Myocyte (in vitro differentiated cells): Measurements from ENCODE around the gene NDUFS7. TPM values are rescaled to one million over a fixed set of nuclear protein-coding genes. Genes with fewer than 3 reads are reported as not detected.

Source experiments
- DNase-seq: peaks from one replicate; pipeline ENCODE4 v3.0.0-alpha.2; 2012; ENCODE audit warnings: low read depth
- total RNA-seq: library from RNA; depleted of rRNA; stranded (reverse); fragments of >200 nt; gene quantifications from 2 replicates; pipeline ENCODE4 v1.2.3, GENCODE V29; 2014

NDUFS7 gene
- total RNA-seq, 1 donor from 2014 or later = 104 TPM

GRCh38 chr19:1364070-1364704 lies 19.5 kb upstream of the NDUFS7 start:
- no peak for DNase-seq

GRCh38 chr19:1365319-1366269 lies 18.1 kb upstream of the NDUFS7 start:
- DNase-seq = no peak

- DNase-seq = no peak
These were observed 17.4 kb upstream of the NDUFS7 start for GRCh38 chr19:1366296-1366695.

DNA sequence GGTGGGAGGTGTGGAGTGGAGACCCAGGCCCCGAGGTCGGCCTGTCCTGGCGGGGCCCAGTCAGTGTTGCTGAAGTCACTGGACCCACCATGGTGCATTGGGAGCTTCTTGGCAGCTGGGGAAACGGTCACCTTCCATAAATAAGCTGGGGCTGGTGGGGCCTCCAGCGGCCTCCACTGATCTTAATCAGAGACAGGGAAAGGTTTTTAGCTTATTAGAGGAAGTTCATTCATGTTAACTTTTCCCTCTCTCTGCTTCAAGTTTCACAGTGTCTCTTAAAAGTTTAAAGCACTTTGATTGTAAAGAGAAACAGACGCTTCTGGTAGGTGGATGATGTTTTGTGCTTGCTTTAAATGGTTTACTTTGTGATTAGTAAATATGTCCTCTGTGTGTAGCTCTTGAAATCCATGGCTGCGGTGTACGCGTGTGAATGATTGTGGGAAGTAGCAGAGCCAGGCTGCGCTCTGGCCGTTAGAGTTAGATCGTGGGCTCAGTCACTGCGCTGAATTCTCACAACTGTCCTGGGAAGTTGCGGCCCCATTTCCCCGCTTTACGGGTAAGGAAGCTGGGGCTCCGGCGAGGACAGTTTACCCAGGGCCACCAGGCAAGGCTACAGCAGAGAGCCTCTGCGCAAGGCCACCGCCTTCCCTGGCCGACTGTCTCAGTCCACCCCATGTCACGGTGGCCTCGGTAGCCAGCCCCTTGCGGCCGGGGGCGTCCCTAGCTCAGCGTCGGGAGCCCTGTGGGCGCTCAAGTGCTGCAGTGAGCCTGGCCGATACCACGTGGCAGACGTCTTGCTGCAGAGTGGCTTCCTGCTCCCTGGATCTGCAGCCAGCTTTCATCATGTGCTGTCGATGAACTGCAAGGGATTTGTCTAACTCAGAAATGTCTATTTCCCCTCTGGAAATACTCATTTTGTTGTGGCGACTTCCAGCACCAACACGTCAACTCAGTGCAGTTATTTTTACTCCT lies 16.5 kb upstream of the NDUFS7 start:
- DNase-seq = no peak

DNA sequence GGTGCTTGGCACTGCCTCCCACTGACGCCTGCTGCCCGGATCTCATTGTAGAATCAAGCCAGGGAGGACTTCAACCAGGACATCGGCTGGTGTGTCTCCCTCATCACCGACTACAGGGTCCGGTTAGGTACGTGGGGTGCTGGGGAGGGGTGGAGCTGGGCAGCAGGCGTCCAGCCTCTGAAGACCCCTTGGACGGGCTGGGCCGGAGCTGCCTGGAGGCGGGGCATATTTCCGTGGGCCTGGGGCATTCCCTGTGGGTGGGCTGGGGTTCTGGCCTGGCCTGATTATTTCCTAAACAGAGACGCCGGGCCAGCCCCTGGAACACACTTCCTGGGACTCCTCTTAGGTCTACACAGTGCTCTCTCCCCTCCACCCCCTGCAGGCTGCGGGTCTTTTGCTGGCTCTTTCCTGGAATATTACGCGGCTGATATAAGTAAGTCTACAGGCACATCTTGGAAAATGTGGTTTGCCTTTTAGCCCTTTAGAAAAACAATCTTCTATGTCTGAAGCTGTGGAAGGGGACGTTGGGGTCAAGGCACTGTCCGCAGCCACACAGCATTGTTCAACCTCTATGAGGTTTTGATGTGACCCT lies 14.4 kb upstream of the NDUFS7 start:
- no peak for DNase-seq

- DNase-seq = no peak
These were observed 12.9 kb upstream of the NDUFS7 start for GRCh38 chr19:1370579-1371361.

- no peak for DNase-seq
These were observed 10.6 kb upstream of the NDUFS7 start for GRCh38 chr19:1373042-1373533.

DNA sequence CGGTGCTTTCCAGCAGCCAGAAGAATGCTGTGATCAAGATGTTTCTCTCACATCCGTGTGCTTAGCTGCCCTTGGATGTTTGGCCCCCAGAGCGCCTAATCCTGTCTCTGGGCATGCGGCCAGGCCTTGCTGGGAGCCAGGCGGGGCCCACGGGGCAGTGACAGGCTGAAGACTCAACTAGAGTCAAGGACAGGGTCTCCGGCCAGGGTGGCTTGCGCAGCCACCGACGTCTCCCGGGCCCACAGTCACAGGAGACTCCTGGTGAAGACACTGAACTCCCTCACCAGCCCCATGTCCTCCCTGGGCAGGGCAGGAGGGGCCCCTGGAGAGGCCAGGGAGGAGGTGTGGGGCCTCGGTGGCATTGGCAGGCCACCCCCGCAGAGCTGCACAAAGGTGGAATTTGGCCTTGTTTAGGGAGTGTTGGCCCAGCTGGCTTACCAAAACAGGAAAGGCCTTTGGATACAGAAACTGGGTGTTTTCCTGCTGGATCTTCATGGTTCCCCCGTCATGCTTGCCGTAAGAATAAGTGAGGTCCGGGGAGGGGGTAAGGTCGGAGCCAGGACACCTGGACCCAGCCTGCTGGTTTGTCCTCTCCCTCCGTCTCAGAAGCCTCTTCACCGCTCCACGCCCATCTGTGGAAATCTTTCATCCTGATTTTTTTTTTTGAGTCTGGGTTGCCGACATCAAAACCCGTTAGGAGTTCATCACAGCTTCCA lies 10.0 kb upstream of the NDUFS7 start:
- DNase-seq = no peak

DNA sequence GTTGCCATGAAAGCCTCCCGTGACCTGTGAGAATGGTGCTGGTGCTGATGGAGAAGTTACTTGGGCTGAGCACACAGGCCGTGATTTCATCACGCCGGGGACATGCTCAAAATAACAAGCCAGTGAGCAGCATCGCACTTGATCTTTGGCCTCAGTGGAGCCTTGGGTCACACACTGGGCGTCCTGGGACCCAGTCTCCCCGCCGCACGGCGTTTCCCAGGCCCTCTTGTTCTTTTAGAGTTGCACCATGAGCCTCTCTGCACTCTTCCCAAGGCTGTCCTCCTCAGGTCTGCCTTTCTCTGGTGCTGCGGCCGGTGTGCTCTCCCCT lies 9.5 kb upstream of the NDUFS7 start:
- no peak for DNase-seq

GRCh38 chr19:1376415-1376805 lies 7.3 kb upstream of the NDUFS7 start:
- DNase-seq = no peak

GRCh38 chr19:1377176-1377964 lies 6.3 kb upstream of the NDUFS7 start:
- DNase-seq = no peak

GRCh38 chr19:1377965-1378785 lies 5.5 kb upstream of the NDUFS7 start:
- no peak for DNase-seq

- DNase-seq = no peak
These were observed 4.4 kb upstream of the NDUFS7 start for GRCh38 chr19:1379126-1379905.

GRCh38 chr19:1379961-1380489 lies 3.7 kb upstream of the NDUFS7 start:
- no peak for DNase-seq

DNA sequence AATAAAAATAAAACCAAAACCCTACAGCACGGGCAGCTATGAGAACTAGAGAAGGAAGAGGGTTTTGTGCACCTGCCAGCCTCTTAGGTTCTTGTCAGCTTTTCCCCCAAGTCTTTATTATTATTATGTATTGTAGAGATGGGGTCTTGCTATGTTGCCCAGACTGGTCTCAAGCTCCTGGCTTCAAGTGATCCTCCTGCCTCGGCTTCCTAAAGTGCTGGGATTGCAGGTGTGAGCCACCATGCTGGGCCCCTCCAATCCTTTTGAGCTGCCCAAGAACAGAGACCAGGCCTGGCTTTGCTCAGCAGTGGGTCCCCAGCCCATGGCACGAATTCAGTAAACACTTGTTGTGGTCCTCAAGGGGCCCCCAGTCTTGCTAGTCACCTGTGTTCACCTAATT lies 1.5 kb upstream of the NDUFS7 start:
- no peak for DNase-seq

- DNase-seq = no peak
These were observed 743 bp upstream of the NDUFS7 start for GRCh38 chr19:1383017-1383311.

GRCh38 chr19:1384085-1384462 lies 367 bp downstream of the NDUFS7 start:
- DNase-seq = no peak
